H1 (cell line): ENCODE measurements around the gene LKAAEAR1. TPM values are rescaled to one million over a fixed set of nuclear protein-coding genes. Genes with fewer than 3 reads are reported as not detected.

ENCODE experiments used
- BACH1 ChIP-seq: IDR thresholded peaks from 2 replicates; pipeline ENCODE4 v1.6.1; 2012; ENCODE audit warnings: low read length, improper control_type of control experiment
- BRCA1 ChIP-seq: IDR thresholded peaks from 2 replicates; pipeline ENCODE4 v1.6.1; 2012; ENCODE audit warnings: low read depth, low read length, improper control_type of control experiment
- CREB1 ChIP-seq: IDR thresholded peaks from 2 replicates; pipeline ENCODE4 v1.6.1; 2012; ENCODE audit warnings: inconsistent platforms
- RAD21 ChIP-seq, 2 experiments: IDR thresholded peaks in 1 of 2; conservative IDR thresholded peaks in 1 of 2; 2 replicates each; pipeline ENCODE4 v1.6.1; 2011; ENCODE audit warnings: low read depth in 2 of 2, low read length in 2 of 2, improper control_type of control experiment in 1 of 2, inconsistent platforms in 1 of 2, mild to moderate bottlenecking in 1 of 2, moderate library complexity in 1 of 2
- SP4 ChIP-seq: IDR thresholded peaks from 2 replicates; pipeline ENCODE4 v1.6.1; 2012; ENCODE audit warnings: low read length, inconsistent platforms
- TAF1 ChIP-seq: IDR thresholded peaks from 2 replicates; pipeline ENCODE4 v1.6.1; 2011; ENCODE audit warnings: mild to moderate bottlenecking, low read depth, low read length
- polyA plus RNA-seq, 7 experiments: library from polyadenylated mRNA; depleted of rRNA in 3 of 7; stranded (reverse) in 5 of 7; unstranded in 2 of 7; fragments of >200 nt in 5 of 7; fragments of 200-250 nt in 2 of 7; gene quantifications; 1 replicate in 5 of 7; 2 replicates in 1 of 7; 4 replicates in 1 of 7; pipeline versions ENCODE4 v1.2.1 to v1.2.3, GENCODE V29; 2011 to 2013; ENCODE audit warnings: missing spikeins in 2 of 7, mixed read lengths in 2 of 7
- total RNA-seq: library from RNA; stranded (reverse); fragmentation: NEBNext Ultra II Directional; extraction: Animal tissue kit (Norgen Biotek cat#: 25700); gene quantifications from 2 replicates; pipeline ENCODE4 v1.2.1, GENCODE V29; 2021

The LKAAEAR1 gene
- total and polyA plus RNA-seq, 2 of the 8 experiments (the other 6 are each of a cell fraction or from before 2014, with no cell fraction given), result 0.41 to 0.53 TPM

DNA sequence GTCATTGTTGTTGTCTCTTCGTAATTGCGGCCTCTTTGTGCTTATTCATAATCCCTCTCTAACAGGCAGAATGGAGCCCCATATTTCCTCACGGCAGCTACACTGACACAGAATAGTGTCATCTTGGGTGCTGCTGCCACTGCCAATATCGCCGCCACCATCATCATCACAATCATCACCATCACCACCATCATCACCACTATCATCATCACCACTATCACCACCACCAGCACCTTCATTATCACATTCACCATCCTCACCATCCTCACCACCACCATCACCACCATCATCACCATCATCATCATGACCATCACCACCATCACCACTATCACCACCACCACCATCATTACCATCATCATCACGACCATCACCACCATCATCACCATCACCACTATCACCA, 12.3 kb upstream of the LKAAEAR1 start (continued):
- TF ChIP-seq RAD21 (IDR thresholded peaks at IDR 0.05 in 1 of 2, conservative IDR thresholded peaks at IDR 0.05 in 1 of 2; ENCODE audit: low read depth in 2 of 2, low read length in 2 of 2), result no peak
- no peak for TF ChIP-seq TAF1
- TF ChIP-seq BRCA1, result no peak
- TF ChIP-seq BACH1, result no peak
- TF ChIP-seq SP4, result no peak
- no peak for TF ChIP-seq CREB1
- TF ChIP-seq, all 59 proteins: peak for 0
